HepG2 (cell line): Measurements from ENCODE around the gene HTR1E. TPM values are rescaled to one million over a fixed set of nuclear protein-coding genes. Genes with fewer than 3 reads are reported as not detected.

ENCODE experiments used
- CENPT ChIP-seq: sonication (generic); formaldehyde crosslinking; IDR thresholded peaks from 2 replicates; pipeline ENCODE4 v1.8.0; 2022; ENCODE audit warnings: low read depth, mild to moderate bottlenecking, moderate library complexity, missing genetic modification reagents
- HOXA5 ChIP-seq: sonication (generic); formaldehyde crosslinking; IDR thresholded peaks from 2 replicates; pipeline ENCODE4 v1.4.0; 2020; ENCODE audit warnings: missing genetic modification reagents
- LCORL ChIP-seq, 2 experiments: fragments of 450-650 bp in 1 of 2; sonication (generic) in 1 of 2; formaldehyde crosslinking in 1 of 2; IDR thresholded peaks; 2 replicates each; pipeline versions ENCODE4 v1.5.0 to v1.6.1; 2017 to 2020; ENCODE audit warnings: antibody characterized with exemption in 1 of 2, missing genetic modification reagents in 1 of 2
- MBD4 ChIP-seq: IDR thresholded peaks from 2 replicates; pipeline ENCODE4 v1.6.1; 2012; ENCODE audit warnings: low read length, inconsistent platforms, borderline replicate concordance
- MTA1 ChIP-seq: sonication (generic); formaldehyde crosslinking; IDR thresholded peaks from 2 replicates; pipeline ENCODE4 v1.4.0; 2020; ENCODE audit warnings: missing genetic modification reagents, mild to moderate bottlenecking, borderline replicate concordance
- NFE2 ChIP-seq: sonication (generic); formaldehyde crosslinking; IDR thresholded peaks from 2 replicates; pipeline ENCODE4 v1.4.0; 2020; ENCODE audit warnings: missing genetic modification reagents
- NRL ChIP-seq: sonication (generic); formaldehyde crosslinking; IDR thresholded peaks from 2 replicates; pipeline ENCODE4 v1.5.0; 2020; ENCODE audit warnings: missing genetic modification reagents, mild to moderate bottlenecking, moderate library complexity, borderline replicate concordance
- PITX1 ChIP-seq: sonication (generic); formaldehyde crosslinking; IDR thresholded peaks from 2 replicates; pipeline ENCODE4 v1.5.1; 2020; ENCODE audit warnings: mild to moderate bottlenecking, missing genetic modification reagents
- REL ChIP-seq: sonication (generic); formaldehyde crosslinking; conservative IDR thresholded peaks from 2 replicates; pipeline ENCODE4 v1.8.0; 2022; ENCODE audit warnings: mild to moderate bottlenecking, missing genetic modification reagents, moderate library complexity
- SMYD3 ChIP-seq: sonication (generic); formaldehyde crosslinking; IDR thresholded peaks from 2 replicates; pipeline ENCODE4 v1.8.1; 2023; ENCODE audit warnings: mild to moderate bottlenecking, missing genetic modification reagents
- STAG1 ChIP-seq: sonication (generic); formaldehyde crosslinking; IDR thresholded peaks from 2 replicates; pipeline ENCODE4 v1.4.0; 2020; ENCODE audit warnings: missing genetic modification reagents
- TMF1 ChIP-seq: sonication (generic); formaldehyde crosslinking; IDR thresholded peaks from 2 replicates; pipeline ENCODE4 v1.8.1; 2022; ENCODE audit warnings: low read depth, missing genetic modification reagents
- ZKSCAN5 ChIP-seq: sonication (generic); formaldehyde crosslinking; IDR thresholded peaks from 2 replicates; pipeline ENCODE4 v1.5.1; 2020; ENCODE audit warnings: mild to moderate bottlenecking, missing genetic modification reagents
- ZNF230 ChIP-seq: sonication (generic); formaldehyde crosslinking; IDR thresholded peaks from 2 replicates; pipeline ENCODE4 v1.4.0; 2020; ENCODE audit warnings: mild to moderate bottlenecking, missing genetic modification reagents
- ZNF546 ChIP-seq: sonication (generic); formaldehyde crosslinking; conservative IDR thresholded peaks from 2 replicates; pipeline ENCODE4 v1.8.1; 2023; ENCODE audit warnings: mild to moderate bottlenecking, missing genetic modification reagents
- ZNF777 ChIP-seq: sonication (generic); formaldehyde crosslinking; IDR thresholded peaks from 2 replicates; pipeline ENCODE4 v1.4.0; 2020; ENCODE audit warnings: missing genetic modification reagents
- polyA plus RNA-seq, 8 experiments: library from polyadenylated mRNA; depleted of rRNA in 3 of 8; stranded (reverse) in 7 of 8; unstranded in 1 of 8; fragments of >200 nt; fragmentation: Illumina TruSeq in 4 of 8; extraction: Trizol in 4 of 8; gene quantifications; 2 replicates each; pipeline versions ENCODE4 v1.2.1 to v1.2.3, GENCODE V29; 2011 to 2016; ENCODE audit warnings: low read depth in 4 of 8, missing spikeins in 1 of 8, mixed read lengths in 1 of 8; ENCODE audit not compliant: insufficient read depth in 1 of 8
- total RNA-seq, 5 experiments: library from RNA; depleted of rRNA; stranded (reverse); fragments of >200 nt; fragmentation: Illumina TruSeq; extraction: Trizol; gene quantifications; 2 replicates each; pipeline ENCODE4 v1.2.3, GENCODE V29; 2016; ENCODE audit warnings: low read depth in 1 of 5
- TF ChIP-seq, protein P1 (sequence below): sonication (generic); formaldehyde crosslinking; IDR thresholded peaks from 2 replicates; pipeline ENCODE4 v1.4.0; 2020; ENCODE audit warnings: mild to moderate bottlenecking, missing genetic modification reagents
- TF ChIP-seq, protein P2 (sequence below): IDR thresholded peaks from 2 replicates; pipeline ENCODE4 v1.6.1; 2016; ENCODE audit warnings: mild to moderate bottlenecking
- TF ChIP-seq, protein P3 (sequence below): sonication (generic); formaldehyde crosslinking; IDR thresholded peaks from 2 replicates; pipeline ENCODE4 v1.5.0; 2020; ENCODE audit warnings: mild to moderate bottlenecking, missing genetic modification reagents, borderline replicate concordance

Gene HTR1E
- total and polyA plus RNA-seq, 2 of the 13 experiments (the other 11 are each of a cell fraction or from before 2014, with no cell fraction given) = not detected

DNA sequence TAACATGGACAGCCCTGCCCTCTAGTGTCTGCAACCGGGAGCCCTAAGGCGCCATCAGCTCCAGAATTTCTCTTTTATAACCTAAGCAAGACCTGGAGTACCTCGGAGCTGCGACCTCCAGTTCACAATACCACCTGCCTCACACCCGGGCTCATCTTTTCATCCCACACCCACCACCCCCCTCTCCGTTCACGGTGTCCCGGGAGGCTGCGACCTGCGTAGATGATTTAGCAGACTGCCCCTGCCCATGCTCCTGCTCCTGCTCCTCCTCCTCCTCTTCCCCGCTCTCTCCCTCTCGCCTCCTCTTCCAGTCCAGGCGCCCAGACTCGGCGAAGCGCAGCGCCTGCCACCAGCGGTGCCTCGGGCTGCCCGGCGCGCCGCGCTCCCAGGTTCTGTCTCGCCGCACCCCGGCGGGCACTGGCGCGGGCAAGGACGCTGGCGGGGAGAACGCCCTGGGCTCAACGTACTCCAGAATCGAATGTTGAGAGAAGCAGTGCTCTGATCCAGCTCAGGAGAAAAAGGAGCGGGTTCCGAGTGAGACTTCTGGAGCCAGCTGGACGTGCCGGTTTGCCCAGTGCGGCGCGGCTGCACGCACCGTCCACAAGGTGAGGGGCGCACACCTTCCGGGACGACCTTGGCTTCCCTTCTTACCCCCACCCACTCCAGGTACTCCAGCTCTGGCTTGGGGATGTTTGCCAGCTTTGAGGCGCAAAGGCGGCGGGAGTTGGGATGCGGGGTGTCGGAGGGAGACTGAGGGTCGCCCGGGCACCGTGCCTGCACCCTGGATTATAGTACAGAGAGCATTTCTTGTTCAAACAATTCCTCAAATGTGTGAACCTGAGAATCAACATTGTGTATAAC, at the start of gene HTR1E (continued):
- TF ChIP-seq, protein P1, sequence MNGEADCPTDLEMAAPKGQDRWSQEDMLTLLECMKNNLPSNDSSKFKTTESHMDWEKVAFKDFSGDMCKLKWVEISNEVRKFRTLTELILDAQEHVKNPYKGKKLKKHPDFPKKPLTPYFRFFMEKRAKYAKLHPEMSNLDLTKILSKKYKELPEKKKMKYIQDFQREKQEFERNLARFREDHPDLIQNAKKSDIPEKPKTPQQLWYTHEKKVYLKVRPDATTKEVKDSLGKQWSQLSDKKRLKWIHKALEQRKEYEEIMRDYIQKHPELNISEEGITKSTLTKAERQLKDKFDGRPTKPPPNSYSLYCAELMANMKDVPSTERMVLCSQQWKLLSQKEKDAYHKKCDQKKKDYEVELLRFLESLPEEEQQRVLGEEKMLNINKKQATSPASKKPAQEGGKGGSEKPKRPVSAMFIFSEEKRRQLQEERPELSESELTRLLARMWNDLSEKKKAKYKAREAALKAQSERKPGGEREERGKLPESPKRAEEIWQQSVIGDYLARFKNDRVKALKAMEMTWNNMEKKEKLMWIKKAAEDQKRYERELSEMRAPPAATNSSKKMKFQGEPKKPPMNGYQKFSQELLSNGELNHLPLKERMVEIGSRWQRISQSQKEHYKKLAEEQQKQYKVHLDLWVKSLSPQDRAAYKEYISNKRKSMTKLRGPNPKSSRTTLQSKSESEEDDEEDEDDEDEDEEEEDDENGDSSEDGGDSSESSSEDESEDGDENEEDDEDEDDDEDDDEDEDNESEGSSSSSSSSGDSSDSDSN = peak; percentile 70; the same call in 1 of the 2 replicates
- 0 out of 2 replicates have a peak, but pooled peaks have one; percentile 28 for TF ChIP-seq ZNF230 (CRISPR knock-in tag)
- TF ChIP-seq ZNF777 = peak; percentile 80
- TF ChIP-seq SMYD3 (CRISPR knock-in tag) = 0 out of 2 replicates have a peak, but pooled peaks have one; percentile 27
- peak; percentile 76 for TF ChIP-seq STAG1 (CRISPR knock-in tag)
- TF ChIP-seq, protein P2, sequence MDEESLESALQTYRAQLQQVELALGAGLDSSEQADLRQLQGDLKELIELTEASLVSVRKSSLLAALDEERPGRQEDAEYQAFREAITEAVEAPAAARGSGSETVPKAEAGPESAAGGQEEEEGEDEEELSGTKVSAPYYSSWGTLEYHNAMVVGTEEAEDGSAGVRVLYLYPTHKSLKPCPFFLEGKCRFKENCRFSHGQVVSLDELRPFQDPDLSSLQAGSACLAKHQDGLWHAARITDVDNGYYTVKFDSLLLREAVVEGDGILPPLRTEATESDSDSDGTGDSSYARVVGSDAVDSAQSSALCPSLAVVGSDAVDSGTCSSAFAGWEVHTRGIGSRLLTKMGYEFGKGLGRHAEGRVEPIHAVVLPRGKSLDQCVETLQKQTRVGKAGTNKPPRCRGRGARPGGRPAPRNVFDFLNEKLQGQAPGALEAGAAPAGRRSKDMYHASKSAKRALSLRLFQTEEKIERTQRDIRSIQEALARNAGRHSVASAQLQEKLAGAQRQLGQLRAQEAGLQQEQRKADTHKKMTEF (CRISPR knock-in tag) = 0 out of 2 replicates have a peak, but pooled peaks have one; percentile 19
- TF ChIP-seq NFE2 = no peak
- TF ChIP-seq ZKSCAN5 (CRISPR knock-in tag) = peak; percentile 80
- TF ChIP-seq TMF1 (CRISPR knock-in tag) = 0 out of 2 replicates have a peak, but pooled peaks have one; percentile 22
- TF ChIP-seq, protein P3, sequence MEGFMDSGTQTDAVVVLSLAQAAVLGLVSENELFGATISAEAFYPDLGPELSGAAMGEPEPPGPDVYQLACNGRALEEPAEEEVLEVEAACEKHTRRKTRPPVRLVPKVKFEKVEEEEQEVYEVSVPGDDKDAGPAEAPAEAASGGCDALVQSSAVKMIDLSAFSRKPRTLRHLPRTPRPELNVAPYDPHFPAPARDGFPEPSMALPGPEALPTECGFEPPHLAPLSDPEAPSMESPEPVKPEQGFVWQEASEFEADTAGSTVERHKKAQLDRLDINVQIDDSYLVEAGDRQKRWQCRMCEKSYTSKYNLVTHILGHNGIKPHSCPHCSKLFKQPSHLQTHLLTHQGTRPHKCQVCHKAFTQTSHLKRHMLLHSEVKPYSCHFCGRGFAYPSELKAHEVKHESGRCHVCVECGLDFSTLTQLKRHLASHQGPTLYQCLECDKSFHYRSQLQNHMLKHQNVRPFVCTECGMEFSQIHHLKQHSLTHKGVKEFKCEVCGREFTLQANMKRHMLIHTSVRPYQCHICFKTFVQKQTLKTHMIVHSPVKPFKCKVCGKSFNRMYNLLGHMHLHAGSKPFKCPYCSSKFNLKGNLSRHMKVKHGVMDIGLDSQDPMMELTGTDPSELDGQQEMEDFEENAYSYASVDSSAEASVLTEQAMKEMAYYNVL (CRISPR knock-in tag) = 0 out of 2 replicates have a peak, but pooled peaks have one; percentile 17
- 0 out of 2 replicates have a peak, but pooled peaks have one; percentile 11 for TF ChIP-seq REL (CRISPR knock-in tag)
- TF ChIP-seq CENPT = no peak
- no peak for TF ChIP-seq HOXA5
- TF ChIP-seq PITX1 (CRISPR knock-in tag) = peak; percentile 56; the same call in 1 of the 2 replicates
- TF ChIP-seq ZNF546 (CRISPR knock-in tag) = no peak
- TF ChIP-seq NRL (CRISPR knock-in tag) = peak; percentile 11; the same call in 1 of the 2 replicates
- no peak for TF ChIP-seq MBD4
- no peak for TF ChIP-seq LCORL (IDR thresholded peaks at IDR 0.05)
- 0 out of 2 replicates have a peak, but pooled peaks have one; percentile 14 for TF ChIP-seq LCORL (CRISPR knock-in tag; IDR thresholded peaks at IDR 0.05)
- TF ChIP-seq MTA1 (CRISPR knock-in tag) = peak; percentile 32; the same call in 1 of the 2 replicates
